ENCODE results near the gene RHCE.
"Not testable (repeated sequence)": the region's sequence is repeated elsewhere in the genome, so short reads cannot be mapped to it uniquely, and the experiment has no call there.

The RHCE gene

GRCh38 chr1:25425098-25426085 lies 4.8 kb upstream of the RHCE start:
- Histone ChIP-seq H3F3A (ENCODE audit: insufficient read depth, low read length) (no peaks in the 10 kb centered on the region), H3K27ac (ENCODE audit: low read length) (no peak overlapping the region), H3K36me3 (replicated peaks; ENCODE audit: insufficient read depth, low read length) (no peaks in the 10 kb centered on the region), H3K9me3 (replicated peaks; ENCODE audit: insufficient read depth, low read length) (no peaks in the 10 kb centered on the region), H2AFZ (ENCODE audit: low read length) (no peak overlapping the region), H3K4me3 (ENCODE audit: low read length) (no peak overlapping the region), H3K9me2 (replicated peaks; ENCODE audit: insufficient read depth, low read length) (no peaks in the 10 kb centered on the region), H3K4me2 (ENCODE audit: low read depth, low read length) (no peak overlapping the region), H3K79me2 (ENCODE audit: low read length) (no peaks in the 10 kb centered on the region), H3K27me3 (replicated peaks; ENCODE audit: insufficient read depth, low read length) (no peaks in the 10 kb centered on the region), H3K4me1 (ENCODE audit: low read length) (no peaks in the 10 kb centered on the region), H3K9ac (ENCODE audit: low read length) (no peak overlapping the region), H4K20me1 (ENCODE audit: insufficient read depth, low read length) (no peaks in the 10 kb centered on the region)
- DNase-seq, result no peak
- TF ChIP-seq EZH2 (optimal IDR thresholded peaks at IDR 0.05; ENCODE audit: low read depth, low read length), result no peak
- no peak for TF ChIP-seq EZH2phosphoT487 (IDR thresholded peaks at IDR 0.05; ENCODE audit: low read length)
- TF ChIP-seq, protein P1, sequence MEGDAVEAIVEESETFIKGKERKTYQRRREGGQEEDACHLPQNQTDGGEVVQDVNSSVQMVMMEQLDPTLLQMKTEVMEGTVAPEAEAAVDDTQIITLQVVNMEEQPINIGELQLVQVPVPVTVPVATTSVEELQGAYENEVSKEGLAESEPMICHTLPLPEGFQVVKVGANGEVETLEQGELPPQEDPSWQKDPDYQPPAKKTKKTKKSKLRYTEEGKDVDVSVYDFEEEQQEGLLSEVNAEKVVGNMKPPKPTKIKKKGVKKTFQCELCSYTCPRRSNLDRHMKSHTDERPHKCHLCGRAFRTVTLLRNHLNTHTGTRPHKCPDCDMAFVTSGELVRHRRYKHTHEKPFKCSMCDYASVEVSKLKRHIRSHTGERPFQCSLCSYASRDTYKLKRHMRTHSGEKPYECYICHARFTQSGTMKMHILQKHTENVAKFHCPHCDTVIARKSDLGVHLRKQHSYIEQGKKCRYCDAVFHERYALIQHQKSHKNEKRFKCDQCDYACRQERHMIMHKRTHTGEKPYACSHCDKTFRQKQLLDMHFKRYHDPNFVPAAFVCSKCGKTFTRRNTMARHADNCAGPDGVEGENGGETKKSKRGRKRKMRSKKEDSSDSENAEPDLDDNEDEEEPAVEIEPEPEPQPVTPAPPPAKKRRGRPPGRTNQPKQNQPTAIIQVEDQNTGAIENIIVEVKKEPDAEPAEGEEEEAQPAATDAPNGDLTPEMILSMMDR (IDR thresholded peaks at IDR 0.05; ENCODE audit: low read length), result no peak

GRCh38 chr1:25423206-25423605 lies 2.6 kb upstream of the RHCE start:
- H3K4me3 ChIP-seq (ENCODE audit: low read length); H3K9me3 ChIP-seq (replicated peaks; ENCODE audit: insufficient read depth, low read length): not testable (repeated sequence)

GRCh38 chr1:25419339-25419738 lies 1.3 kb downstream of the RHCE start:
- not testable (repeated sequence) for H3K27ac ChIP-seq (ENCODE audit: low read length); H4K20me1 ChIP-seq (ENCODE audit: insufficient read depth, low read length); H3K9ac ChIP-seq (ENCODE audit: low read length); H3K4me3 ChIP-seq (ENCODE audit: low read length); H3K4me2 ChIP-seq (ENCODE audit: low read depth, low read length); H3K4me1 ChIP-seq (ENCODE audit: low read length); H3K9me2 ChIP-seq (replicated peaks; ENCODE audit: insufficient read depth, low read length); H3K36me3 ChIP-seq (replicated peaks; ENCODE audit: insufficient read depth, low read length); H3K27me3 ChIP-seq (replicated peaks; ENCODE audit: insufficient read depth, low read length); DNase-seq; H3K79me2 ChIP-seq (ENCODE audit: low read length); H3F3A ChIP-seq (ENCODE audit: insufficient read depth, low read length); H3K9me3 ChIP-seq (replicated peaks; ENCODE audit: insufficient read depth, low read length); H2AFZ ChIP-seq (ENCODE audit: low read length)

More at GRCh38 chr1:25423206-25423605, 2.6 kb upstream of the RHCE start:
- H3K27ac ChIP-seq (ENCODE audit: low read length); H3K79me2 ChIP-seq (ENCODE audit: low read length); H3K36me3 ChIP-seq (replicated peaks; ENCODE audit: insufficient read depth, low read length); H3K4me2 ChIP-seq (ENCODE audit: low read depth, low read length); H3K9me2 ChIP-seq (replicated peaks; ENCODE audit: insufficient read depth, low read length); H3K4me1 ChIP-seq (ENCODE audit: low read length); DNase-seq; H3K9ac ChIP-seq (ENCODE audit: low read length); H3K27me3 ChIP-seq (replicated peaks; ENCODE audit: insufficient read depth, low read length); H2AFZ ChIP-seq (ENCODE audit: low read length); H3F3A ChIP-seq (ENCODE audit: insufficient read depth, low read length); H4K20me1 ChIP-seq (ENCODE audit: insufficient read depth, low read length): not testable (repeated sequence)

DNA sequence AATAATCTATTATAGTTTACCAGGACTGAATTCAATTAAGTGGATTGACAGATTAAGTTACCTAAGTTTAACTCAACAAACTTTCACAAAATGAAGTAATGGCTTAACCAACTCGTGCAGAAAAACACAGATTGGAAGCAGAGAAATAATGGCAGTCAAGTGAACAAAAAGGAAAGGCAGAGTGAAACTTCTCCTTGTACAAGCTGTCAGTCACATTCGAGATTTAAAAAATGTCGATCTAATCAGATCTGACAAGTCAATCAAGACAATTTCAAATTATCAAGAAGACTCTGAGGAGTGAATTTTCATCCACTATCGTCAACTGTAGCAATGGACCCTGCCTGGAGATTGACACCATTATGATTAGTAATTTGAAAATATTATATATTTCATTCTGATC lies 3.3 kb downstream of the RHCE start:
- not testable (repeated sequence) for H4K20me1 ChIP-seq (ENCODE audit: insufficient read depth, low read length); H2AFZ ChIP-seq (ENCODE audit: low read length); H3F3A ChIP-seq (ENCODE audit: insufficient read depth, low read length); H3K4me1 ChIP-seq (ENCODE audit: low read length); H3K9me2 ChIP-seq (replicated peaks; ENCODE audit: insufficient read depth, low read length); H3K27ac ChIP-seq (ENCODE audit: low read length); H3K4me2 ChIP-seq (ENCODE audit: low read depth, low read length); H3K27me3 ChIP-seq (replicated peaks; ENCODE audit: insufficient read depth, low read length); H3K36me3 ChIP-seq (replicated peaks; ENCODE audit: insufficient read depth, low read length); DNase-seq; H3K4me3 ChIP-seq (ENCODE audit: low read length); H3K9me3 ChIP-seq (replicated peaks; ENCODE audit: insufficient read depth, low read length); H3K79me2 ChIP-seq (ENCODE audit: low read length); H3K9ac ChIP-seq (ENCODE audit: low read length)

GRCh38 chr1:25414578-25414977 lies 6.0 kb downstream of the RHCE start:
- not testable (repeated sequence) for H3K4me3 ChIP-seq (ENCODE audit: low read length); H3K9me3 ChIP-seq (replicated peaks; ENCODE audit: insufficient read depth, low read length); H3K79me2 ChIP-seq (ENCODE audit: low read length); H3K9ac ChIP-seq (ENCODE audit: low read length); H3K27me3 ChIP-seq (replicated peaks; ENCODE audit: insufficient read depth, low read length); H3K27ac ChIP-seq (ENCODE audit: low read length); H3K4me1 ChIP-seq (ENCODE audit: low read length); DNase-seq; H2AFZ ChIP-seq (ENCODE audit: low read length); H3F3A ChIP-seq (ENCODE audit: insufficient read depth, low read length); H3K9me2 ChIP-seq (replicated peaks; ENCODE audit: insufficient read depth, low read length); H4K20me1 ChIP-seq (ENCODE audit: insufficient read depth, low read length); H3K36me3 ChIP-seq (replicated peaks; ENCODE audit: insufficient read depth, low read length); H3K4me2 ChIP-seq (ENCODE audit: low read depth, low read length)

- H3K9me2 ChIP-seq (replicated peaks; ENCODE audit: insufficient read depth, low read length); H3K4me1 ChIP-seq (ENCODE audit: low read length); H3K4me3 ChIP-seq (ENCODE audit: low read length); H3K4me2 ChIP-seq (ENCODE audit: low read depth, low read length); H3K27ac ChIP-seq (ENCODE audit: low read length); H2AFZ ChIP-seq (ENCODE audit: low read length); H3K36me3 ChIP-seq (replicated peaks; ENCODE audit: insufficient read depth, low read length); H4K20me1 ChIP-seq (ENCODE audit: insufficient read depth, low read length); H3K27me3 ChIP-seq (replicated peaks; ENCODE audit: insufficient read depth, low read length); DNase-seq; H3K9me3 ChIP-seq (replicated peaks; ENCODE audit: insufficient read depth, low read length); H3K79me2 ChIP-seq (ENCODE audit: low read length); H3K9ac ChIP-seq (ENCODE audit: low read length); H3F3A ChIP-seq (ENCODE audit: insufficient read depth, low read length): not testable (repeated sequence)
Measured at GRCh38 chr1:25414157-25414556, 6.5 kb downstream of the RHCE start.
